SU-DHL-6 (cell line): Measurements from ENCODE around the gene C17orf78.

Source experiments
- CTCF ChIP-seq: fragments of 200-600 bp; sonication (generic); IDR thresholded peaks from one replicate; pipeline ENCODE4 v1.5.1; 2017; ENCODE audit warnings: antibody characterized with exemption, mild to moderate bottlenecking, low read length, moderate library complexity; ENCODE audit not compliant: insufficient read depth, poor library complexity, severe bottlenecking
- EZH2phosphoT487 ChIP-seq: fragments of 200-600 bp; sonication (generic), shearing (Covaris generic); conservative IDR thresholded peaks from 2 replicates; pipeline ENCODE4 v1.6.1; 2018; ENCODE audit warnings: mild to moderate bottlenecking, antibody characterized with exemption, low read length, moderate library complexity, mixed read lengths

- TF ChIP-seq CTCF (no peak), EZH2phosphoT487 (no peak)
These were observed 31.3 kb upstream of the C17orf78 start for GRCh38 chr17:37344519-37344918.
